Stimulated activated CD8-positive, alpha-beta memory T cell treated with anti-CD3 and anti-CD28 coated beads, Interleukin-12 subunit alpha, Interleukin-12 subunit beta, amount 100 ng/mL, for 24 hours (primary cell): ENCODE results near the gene POU6F2.

Experiments used
- DNase-seq: peaks from one replicate; pipeline ENCODE4 v3.0.0-alpha.2; 2020; ENCODE audit errors: extremely low read depth

POU6F2 gene

GRCh38 chr7:39400836-39401235 lies 423.1 kb downstream of the POU6F2 start:
- no peak for DNase-seq

DNA sequence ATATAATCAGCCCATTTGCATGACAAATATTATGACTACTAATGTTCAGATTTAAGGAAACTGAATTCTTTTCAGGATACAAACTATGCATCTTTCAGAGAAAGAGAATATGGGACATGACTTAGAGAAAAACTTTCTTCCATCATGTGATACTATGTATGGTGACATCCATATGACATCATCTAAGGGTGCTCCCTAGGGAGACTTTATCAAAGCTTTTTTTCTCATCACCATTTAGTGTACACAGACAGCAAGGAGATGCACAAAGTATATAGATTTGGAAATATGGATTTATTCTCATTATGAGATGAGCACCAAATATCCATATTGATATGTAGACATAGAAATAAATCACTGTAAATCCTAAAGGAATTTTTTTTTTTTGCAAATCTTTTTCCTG lies 424.3 kb downstream of the POU6F2 start:
- no peak for DNase-seq

DNA sequence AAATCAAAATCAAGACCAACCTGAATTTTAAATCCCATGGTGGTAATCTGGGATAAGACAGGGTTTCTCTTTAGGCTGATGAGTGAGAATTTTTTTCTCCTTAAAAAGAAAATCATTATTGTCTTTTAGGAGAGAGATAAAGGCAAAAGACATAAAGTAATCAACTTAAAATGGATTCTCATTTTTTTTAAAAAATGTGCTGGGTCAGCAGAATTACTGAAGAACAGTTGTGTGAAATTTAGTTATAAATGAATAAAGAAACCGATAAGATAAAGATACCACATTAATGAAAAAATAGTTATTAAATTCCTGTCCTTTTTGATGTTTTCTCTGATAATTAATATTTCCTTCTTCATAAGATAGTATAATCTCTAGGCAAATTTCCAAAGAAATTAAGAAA lies 427.2 kb downstream of the POU6F2 start:
- DNase-seq: no peak

GRCh38 chr7:39405581-39405980 lies 427.9 kb downstream of the POU6F2 start:
- no peak for DNase-seq

GRCh38 chr7:39406467-39406866 lies 428.8 kb downstream of the POU6F2 start:
- no peak for DNase-seq

- DNase-seq: no peak
These were observed 429.4 kb downstream of the POU6F2 start for GRCh38 chr7:39407137-39407536.

DNA sequence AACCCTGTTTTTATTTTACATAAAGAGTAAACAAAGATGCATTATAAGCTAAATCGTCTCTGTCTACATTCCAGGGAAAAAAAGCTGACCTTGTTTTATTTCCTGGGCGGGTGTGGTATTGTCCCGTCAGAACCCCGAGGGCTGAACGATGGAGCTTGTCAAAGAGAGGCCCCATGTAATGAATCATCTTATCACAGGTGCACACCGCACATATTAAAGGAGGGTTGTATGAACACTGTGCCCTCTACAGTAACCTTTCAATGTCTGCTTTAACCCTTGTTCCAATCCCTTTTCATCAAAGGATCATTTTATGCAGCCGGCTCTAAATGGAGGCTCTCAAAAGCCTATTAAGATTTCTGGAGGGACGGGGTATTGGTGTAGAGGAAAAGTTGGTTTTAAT lies 430.0 kb downstream of the POU6F2 start:
- no peak for DNase-seq

DNA sequence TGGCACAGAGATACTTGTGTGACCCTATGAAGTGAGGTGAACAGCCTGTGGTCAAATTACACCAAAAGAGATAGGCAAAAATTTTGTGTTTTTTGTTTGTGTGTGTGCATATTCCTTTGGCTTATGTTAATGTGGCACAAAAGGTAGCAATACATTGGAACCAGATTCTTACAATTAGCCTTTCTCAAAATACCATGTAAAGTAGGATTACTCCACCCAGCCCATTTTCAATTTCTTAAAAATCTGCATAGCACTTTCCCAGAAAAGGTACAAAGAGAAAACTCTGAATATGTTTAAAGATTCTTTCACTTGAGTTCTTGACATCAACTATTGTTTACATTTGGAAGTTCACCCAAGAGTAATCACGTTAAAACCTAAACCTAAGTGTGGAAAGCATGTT lies 431.2 kb downstream of the POU6F2 start:
- no peak for DNase-seq

- no peak for DNase-seq
These were observed 432.9 kb downstream of the POU6F2 start for GRCh38 chr7:39410582-39410981.

- no peak for DNase-seq
These were observed 436.0 kb downstream of the POU6F2 start for GRCh38 chr7:39413636-39414223.

GRCh38 chr7:39414224-39415035 lies 436.7 kb downstream of the POU6F2 start:
- no peak for DNase-seq

- no peak for DNase-seq
These were observed 437.5 kb downstream of the POU6F2 start for GRCh38 chr7:39415091-39415787.

GRCh38 chr7:39416866-39417265 lies 439.2 kb downstream of the POU6F2 start:
- DNase-seq: no peak

DNA sequence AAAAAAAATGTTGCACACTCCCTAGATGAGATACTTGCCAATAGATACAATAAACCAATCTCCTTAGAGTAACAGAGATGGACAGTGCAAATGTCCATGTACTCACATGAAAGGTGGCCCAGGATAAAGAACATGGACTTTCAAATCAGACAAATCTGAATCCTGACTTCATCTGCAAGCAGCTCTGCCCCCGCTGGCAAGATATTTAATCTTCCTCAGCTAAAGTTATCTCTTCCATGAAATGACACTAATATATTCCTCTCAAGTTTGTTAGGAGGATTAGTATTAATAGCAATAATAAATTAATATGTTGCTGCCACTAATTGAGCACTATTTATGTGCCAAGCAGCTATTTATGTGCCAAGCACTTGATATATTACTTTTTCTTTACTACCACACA lies 439.9 kb downstream of the POU6F2 start:
- no peak for DNase-seq

GRCh38 chr7:39421251-39421650 lies 443.5 kb downstream of the POU6F2 start:
- no peak for DNase-seq

- DNase-seq: no peak
These were observed 444.0 kb downstream of the POU6F2 start for GRCh38 chr7:39421661-39422060.

DNA sequence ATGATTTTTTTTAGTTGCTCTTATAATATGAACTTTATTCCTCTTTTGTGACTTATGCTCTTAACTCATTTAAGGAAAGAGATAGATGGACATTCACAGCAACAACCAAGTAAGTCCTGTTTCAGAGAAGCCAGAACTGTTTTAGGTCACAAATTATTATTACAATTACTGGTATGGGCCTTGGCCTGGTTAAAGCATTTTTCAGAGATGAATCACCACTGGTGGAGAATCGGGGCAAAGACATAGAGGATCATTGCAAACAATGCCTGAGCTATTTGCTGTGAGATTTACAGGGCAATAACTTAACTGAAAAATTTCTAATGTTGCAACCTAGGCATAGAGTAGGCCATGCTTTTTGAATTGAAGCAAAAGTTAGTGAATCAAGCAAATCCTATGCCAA lies 450.5 kb downstream of the POU6F2 start:
- DNase-seq: no peak

GRCh38 chr7:39429421-39429820 lies 451.7 kb downstream of the POU6F2 start:
- no peak for DNase-seq

- DNase-seq: no peak
These were observed 452.7 kb downstream of the POU6F2 start for GRCh38 chr7:39430441-39430840.

DNA sequence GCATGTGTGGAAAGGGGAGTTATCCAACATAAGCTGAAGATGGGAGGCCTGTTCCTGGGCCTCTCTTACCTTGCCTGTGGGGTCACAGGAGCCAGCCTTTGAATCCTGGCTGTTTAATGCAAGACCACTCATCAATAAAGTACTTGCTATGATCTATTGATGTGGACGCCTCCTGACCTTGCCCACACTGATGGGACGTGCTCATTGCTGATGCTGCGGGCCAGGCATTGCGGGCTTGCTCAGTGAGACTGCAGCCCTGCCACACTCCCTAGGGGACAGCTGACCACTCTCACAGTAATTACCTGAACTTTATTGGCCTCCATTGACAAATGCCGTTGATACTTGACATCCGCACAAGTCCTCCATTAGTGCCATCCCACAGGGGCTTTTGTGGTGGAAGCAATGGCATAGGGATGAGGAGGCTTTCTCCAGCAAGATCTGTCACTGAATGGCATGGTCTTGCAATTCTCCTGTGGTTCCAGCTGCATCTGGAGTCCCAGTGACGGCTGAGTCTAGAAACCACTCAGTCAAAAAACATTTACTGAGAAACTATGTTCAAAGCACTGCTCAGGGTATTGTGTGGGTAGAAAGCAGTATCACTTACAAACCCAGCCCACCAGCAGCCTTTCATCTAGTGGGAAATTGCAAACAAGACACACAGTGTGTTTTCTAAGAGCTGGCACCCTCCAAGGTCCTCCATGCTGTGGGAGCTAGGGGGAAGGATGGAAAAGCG lies 453.4 kb downstream of the POU6F2 start:
- DNase-seq: no peak

DNA sequence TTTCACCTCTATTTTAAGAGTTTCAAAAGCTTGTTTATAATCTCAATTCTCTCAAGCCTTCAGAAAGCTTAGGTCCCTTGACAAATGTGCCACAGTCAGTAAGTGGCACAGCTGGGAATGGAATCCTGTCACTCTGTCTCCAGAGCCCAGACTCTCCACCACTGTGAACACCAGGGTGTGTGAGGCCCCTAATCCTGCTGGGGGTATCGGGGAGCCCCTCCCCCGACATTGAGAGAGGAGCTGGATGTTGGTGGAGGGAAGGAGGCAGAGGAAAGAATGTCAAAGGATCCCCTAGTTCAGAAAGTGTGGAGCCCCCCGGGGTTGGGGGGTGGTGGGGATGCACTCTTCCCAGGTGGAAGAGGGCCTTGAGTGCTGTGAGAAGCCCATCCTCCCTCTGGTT lies 454.7 kb downstream of the POU6F2 start:
- no peak for DNase-seq

DNA sequence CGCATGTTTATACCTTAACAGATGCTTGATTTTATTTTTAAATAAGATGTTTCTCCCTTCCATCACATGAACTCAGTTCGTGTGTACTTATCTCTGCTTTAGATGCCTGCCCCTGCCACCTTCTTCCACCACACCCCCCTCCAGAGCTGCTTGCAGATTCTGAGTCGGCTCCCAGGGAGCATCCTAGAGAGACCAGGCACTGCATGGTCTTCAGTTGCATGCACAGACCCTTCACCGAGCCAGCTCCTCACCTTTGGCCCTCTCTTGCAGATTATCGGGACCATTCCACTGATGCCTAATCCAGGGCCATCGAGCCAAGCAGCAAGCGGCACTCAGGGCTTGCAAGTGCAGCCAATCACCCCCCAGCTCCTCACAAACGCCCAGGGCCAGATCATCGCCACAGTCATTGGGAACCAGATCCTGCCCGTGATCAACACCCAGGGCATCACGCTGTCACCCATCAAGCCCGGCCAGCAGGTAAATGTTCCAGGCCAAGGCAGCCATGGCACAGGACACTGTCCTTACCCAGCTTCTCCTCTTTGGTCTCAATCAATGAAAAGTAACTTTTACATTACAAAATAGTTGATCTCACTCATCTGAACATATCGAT lies 455.2 kb downstream of the POU6F2 start:
- no peak for DNase-seq
